NK-92 (cell line): ENCODE results near the gene KLF9.

Source experiments
- DNase-seq: peaks from one replicate; lab custom pipeline; 2025; ENCODE audit not compliant: unreplicated experiment; lab: John Stamatoyannopoulos, UW

KLF9 gene

DNA sequence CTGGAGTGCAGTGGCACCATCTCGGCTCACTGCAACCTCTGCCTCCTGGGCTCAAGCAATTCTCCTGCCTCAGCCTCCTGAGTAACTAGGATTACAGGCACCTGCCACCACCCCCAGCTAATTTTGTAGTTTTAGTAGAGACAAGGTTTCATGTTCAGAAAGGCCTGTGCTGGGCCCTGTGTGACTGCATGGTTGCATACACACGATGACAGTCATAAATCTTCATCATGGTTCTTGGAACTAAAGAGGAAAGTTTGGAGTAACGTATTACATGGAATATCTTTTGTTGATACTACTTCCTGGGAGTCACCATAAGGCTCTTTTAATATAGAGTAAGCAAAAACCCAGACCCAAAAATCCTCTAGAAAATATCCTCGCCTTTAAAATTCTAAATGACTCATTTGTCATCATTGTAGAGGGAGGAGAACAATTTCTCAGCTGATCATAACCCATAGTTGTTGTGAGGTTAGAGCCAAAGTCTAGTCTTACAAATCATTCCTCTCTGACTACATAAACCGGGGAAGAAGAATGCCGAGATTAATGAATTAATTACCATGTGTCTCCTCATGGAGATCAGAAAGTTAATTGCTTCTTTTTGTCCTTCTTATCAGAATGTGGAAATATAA lies 47.0 kb downstream of the KLF9 start:
- no peak for DNase-seq

DNA sequence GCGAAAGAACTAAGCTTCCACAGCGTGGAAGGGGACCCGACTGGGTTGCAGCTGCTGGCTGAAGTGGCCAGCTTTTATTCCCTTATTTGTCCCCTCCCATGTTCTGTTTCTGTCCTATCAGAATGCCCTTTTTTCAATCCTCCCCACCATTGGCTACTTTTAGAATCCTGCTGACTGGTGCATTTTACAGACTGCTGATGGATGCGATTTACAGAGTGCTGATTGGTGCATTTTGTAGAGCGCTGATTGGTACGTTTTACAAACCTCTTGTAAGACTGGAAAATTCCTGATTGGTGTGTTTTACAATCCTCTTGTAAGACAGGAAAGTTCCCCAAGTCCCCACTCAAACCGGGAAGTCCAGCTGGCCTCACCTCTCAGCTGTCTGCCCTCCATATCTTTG lies 50.7 kb downstream of the KLF9 start:
- no peak for DNase-seq

DNA sequence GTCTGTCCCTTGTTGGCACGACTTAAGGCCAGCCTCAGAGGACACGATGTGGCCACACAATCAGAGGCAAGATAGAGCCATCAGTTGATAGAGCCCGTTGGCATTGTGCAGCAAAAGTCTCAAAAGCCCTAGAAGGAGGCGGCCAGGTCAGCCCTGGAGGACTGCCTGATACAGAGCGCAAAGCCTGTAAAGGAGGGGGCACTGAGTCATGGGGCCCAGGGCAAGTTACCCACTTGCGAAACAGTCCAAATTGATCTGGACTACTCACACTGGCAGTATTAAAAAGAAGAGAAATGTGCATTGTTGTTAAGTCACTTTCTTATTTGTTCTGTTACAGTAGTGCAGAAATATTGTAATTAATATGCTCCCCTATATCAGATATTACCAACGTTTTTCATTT lies 51.5 kb downstream of the KLF9 start:
- DNase-seq: no peak

DNA sequence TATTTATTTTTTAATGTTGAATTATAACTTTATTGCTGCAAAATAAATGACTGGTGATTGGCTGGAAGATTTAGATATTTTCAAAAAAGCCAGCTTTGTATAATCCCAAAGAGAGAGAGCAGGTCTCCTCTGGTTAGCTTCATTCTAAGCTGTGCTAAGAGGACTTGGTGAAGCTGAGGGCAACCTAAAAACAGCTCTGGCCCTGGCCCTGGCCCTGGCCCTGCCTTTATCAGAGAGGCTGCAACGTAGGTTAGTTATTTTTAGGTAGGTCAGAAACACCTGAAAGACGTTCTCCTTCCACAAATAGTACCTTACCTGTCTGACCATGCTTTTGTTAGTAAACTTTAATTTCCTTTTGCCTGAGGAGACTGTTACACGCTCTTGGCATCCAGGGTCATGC lies 58.7 kb downstream of the KLF9 start:
- DNase-seq: no peak

DNA sequence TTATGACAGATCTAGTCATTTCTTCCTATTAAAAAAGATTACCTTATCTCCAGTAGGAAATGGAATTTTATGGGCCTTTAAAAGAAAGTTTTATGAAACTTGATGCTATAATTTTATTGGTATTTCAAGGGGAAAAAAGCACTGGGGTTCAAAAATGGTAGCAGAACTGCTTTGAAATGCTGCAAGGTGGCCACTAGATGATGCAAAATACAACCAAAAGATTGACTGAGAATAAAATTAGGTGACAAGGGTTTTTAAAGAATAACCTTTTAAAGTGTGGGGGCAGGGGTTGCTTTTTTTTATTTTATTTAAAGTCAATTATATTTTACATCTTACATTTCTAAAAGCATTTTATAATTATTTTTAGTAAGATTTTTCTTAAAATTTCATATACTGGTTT lies 61.7 kb downstream of the KLF9 start:
- no peak for DNase-seq

DNA sequence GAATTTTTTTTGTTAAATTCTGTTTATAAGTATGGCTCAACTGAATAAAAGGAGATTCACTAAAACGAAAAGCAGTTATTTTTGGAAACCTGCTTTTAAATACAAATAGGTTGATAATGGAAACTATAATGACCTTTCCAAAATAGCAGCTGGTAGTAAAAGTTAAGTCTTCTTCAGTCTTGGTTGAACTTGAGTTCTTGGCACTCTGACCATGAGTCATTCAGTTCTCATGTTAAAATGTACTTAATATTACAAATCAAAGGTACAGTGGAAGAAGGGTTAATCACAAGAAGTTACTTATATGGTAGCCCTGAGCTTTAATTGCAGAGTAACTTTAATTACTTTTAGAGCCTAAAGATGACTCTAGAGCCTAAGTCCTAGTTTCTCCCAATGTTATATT lies 62.1 kb downstream of the KLF9 start:
- DNase-seq: no peak

DNA sequence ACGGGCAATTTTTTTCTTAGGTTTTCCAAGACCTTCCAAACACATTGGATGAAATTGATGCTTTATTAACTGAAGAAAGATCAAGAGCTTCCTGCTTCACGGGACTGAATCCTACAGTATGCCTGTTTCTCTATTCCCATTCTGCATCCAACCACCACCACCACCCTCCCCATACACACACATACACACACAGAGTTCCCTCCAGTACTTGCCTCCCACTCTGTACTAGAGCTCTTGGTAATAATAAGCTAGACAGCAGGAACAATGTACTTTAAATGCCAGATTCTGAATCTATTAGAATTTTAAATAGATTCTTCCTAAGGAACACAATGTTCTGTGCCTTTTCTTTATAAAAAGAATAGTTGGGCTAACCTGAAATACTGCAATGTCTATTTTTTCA lies 67.4 kb downstream of the KLF9 start:
- no peak for DNase-seq

DNA sequence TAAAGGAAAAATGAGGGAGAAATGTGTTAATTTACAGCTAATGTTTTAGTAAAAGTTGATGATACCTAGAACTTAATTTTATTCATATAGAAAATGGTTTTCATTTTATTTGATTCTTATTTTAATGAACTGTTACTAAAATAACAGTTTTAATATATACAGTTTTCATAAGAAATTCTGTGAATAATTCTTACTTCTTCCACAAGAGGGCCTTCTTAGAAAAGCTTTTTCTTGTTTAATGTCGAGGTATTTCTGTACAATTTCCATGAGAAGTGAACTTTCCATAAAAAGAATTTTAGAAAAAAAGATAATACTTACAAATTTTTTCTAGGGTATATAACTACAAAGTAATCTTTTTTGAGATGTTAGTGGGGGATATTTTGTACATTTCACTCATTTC lies 73.9 kb downstream of the KLF9 start:
- no peak for DNase-seq
